ENCODE results near the gene GRK2.
"Not testable (repeated sequence)": the region's sequence is repeated elsewhere in the genome, so short reads cannot be mapped to it uniquely, and the experiment has no call there.

Gene GRK2

DNA sequence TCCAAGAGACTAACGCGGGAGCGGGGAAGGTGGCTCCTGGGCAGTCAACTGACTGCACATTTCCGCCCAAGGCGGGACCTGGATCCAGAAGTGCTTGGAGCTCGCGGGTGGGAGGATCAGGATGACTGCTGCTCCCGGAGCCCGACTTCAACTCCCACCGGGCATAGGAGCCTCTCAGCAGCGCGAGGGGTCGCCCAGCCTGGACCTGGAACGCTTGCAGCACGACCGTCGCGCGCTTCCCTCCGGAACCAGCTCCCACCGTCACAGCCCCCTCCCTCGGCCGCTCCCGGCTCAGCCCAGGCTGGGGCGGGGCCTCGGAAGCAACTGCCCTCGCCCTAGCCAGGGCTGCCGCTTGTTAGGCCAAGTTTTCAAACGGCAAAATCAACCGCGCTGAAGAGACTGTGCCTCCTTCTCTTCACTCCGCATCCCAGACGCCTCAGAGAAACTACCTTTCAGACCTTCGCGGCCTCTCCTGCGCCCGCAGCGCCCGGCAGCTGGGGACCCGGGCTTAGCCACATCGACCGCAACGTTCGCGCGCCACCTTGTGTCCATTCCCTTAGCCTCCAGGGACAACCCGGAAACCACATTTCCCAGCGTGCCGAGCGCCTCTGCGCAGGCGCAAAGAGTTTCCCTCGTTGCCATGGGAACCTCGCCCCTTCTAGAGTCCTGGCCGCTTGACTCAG is 51.1 kb downstream of the GRK2 start:
- peak; percentile 99 for DNase-seq

DNA sequence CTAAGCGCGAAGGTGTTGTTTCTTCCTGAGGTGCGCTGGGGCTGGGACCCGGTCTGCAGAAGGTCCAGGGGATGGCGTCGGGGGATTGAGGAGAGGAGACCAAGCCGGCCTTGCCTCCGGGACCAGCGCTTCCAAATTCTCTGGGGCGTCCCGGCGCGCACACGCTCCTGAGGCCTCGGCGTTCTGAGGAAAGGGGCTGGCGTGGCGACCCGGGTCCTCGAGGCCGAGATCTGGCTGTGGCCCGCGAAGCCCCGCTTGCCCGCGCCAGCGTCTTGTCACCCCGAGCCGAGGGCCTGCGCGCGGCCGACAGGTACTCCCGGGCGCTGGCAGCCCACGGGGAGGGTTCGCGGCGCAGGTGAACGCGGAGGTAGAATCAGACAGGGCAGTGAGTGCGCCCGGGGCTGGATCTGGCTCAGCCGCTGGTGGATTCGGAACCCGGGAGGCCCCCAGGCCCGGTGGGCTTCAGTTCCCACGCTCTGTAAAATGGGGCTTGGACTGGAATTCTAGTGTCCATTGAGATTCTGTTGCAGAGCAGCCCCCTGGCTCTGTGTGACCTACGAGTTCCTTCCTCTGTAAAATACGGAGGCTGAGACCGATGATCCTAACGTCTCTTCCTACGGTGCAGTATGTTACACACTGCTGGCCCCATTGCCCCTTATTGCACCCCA is 51.7 kb downstream of the GRK2 start:
- peak; percentile 83 for DNase-seq

DNA sequence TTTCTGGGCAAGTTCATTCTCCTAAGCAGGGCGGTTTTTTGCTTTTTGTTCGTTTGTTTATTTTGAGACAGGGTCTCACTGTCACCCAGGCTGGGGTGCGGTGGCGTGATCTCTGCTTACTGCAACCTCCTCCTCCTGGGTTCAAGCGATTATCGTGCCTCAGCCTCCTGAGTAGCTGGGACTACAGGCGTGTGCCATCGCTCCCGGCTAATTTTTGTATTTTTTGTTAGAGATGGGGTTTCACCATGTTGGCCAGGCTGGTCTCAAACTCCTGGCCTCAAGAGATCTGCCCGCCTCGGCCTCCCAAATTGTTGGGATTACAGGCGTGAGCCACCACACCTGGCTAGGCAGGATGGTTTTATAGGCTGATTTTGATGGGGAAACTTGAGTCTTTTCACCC is 52.6 kb downstream of the GRK2 start:
- DNase-seq: not testable (repeated sequence)

DNA sequence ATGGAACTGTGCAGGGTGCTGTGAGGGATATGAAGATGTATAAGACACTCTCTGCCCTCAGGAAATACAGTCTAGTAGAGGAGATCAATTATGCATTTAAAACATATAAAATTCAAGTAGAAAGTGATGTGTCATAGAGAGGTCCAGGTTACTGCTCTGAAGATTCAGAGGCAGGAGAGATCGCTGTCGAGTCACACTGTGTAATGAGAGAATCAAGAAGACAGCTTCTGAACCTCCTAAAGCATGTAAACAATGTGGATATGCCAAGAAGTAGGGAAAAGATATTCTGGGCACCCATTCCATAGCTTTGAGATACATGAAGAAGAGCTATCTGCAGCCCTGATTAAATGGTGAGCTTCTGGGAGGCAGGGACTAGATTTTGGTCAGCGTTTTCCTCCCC is 53.7 kb downstream of the GRK2 start:
- DNase-seq: no peak

DNA sequence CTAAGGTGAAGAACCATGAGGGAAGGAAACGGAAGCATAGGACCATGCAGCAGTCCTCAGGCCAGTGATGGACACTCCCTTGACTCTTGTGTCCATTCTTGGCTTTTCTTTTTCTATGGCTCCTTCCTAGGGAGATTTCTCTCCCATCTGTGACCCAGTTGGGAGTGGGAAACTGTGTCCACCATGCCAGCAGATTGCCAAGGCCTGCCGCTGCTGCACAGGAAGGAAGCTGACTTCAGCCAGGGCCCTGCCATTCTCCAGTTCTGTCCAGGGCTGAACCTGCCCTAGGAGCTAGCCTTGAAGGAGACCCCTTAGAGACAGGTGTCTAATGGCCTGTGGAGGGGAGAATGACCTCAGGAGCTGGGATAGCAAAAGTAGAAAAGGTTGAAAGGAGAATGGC is 54.4 kb downstream of the GRK2 start:
- no peak for DNase-seq

DNA sequence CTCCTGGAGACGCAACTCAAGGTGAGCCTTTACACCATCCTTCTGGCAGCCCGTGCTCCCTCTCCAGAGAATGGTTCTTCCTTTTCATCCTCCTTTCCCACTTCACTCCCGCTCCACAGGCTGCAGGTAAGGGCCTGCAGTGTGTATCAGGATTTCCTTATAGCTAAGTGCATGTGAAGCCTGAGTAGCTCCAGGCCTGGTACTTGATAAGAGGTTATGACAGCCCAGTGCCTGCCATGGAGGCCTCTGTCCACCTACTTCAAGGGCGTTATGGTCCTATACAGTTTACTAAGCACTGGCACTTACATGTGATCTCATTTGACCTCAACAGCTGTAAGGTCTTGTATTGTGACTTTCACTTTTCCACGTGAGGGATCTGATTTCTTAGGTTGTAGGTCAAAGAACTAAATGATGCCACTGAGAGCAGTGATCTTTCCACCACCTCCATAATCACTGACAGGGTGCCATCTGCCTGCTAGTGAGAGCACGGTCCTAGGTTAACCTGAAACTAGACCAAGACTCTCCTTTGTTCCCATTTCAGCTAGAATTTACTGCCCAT is 55.1 kb downstream of the GRK2 start:
- no peak for DNase-seq

DNA sequence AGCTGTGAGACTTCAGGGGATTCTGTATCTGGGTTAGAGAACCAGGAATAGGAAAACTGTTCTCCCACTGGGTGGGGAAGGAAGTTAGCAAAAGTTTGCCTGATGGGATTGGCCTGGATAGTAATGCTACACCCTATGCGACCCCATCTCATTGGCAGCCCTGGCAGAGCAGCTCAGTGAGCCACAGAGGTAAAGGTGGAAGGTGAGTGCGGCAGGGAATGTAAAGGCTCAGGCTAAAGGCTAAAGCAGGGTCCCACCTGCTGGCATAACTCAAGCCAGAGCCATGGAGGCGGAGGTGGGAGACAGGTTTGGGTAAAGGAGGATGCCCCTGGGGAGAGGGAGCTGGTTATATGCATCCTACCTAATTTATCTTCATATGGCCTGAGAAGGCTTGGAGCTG is 55.8 kb downstream of the GRK2 start:
- DNase-seq: no peak

DNA sequence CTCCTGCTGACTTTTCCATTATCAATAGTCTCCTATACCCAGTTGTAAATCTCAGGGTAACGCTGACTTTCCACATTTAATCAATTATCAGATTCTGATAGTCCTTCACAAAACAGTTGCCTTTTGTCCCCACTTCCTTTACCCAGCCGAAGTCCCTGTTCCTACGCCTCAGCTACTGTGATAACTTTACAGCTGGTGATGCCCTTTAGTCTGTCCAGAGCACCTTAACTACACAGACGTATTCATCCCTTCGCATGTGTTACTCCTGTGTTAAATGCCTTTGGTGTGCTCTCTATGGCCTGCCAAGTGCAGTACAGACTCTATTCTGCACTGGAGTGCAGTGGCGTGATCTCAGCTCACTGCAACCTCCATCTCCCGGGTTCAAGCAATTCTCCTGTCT is 57.3 kb downstream of the GRK2 start:
- DNase-seq: no peak

DNA sequence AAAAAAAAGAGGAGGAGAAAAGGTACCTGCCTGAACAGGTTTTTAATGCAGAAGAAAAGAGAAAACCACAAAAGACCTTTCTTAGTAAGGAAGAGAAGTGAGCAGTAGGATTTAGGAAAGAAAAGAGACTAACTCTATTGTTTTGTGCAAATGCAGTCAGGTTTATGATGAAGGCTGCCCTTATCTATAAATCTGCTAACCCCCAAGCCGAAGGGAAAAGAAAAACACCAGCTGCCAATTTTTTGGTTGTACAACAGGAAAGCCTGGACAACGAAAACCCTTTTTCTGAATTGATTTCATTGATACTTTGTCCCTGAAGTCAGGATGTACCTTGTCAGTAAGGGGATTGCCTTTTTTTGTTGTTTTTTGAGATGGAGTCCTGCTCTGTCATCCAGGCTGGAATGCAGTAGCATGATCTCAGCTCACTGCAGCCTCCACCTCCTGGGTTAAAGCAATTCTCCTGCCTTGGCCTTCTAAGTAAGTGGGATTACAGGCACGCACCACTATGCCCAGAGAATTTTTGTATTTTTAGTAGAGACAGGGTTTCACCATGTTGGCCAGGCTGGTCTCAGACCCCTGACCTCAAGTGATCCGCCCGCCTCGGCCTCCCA is 65.9 kb downstream of the GRK2 start:
- DNase-seq: no peak
